GM19455 (cell line): ENCODE measurements around the gene STPG2.
"Not testable (repeated sequence)": the region's sequence is repeated elsewhere in the genome, so short reads cannot be mapped to it uniquely, and the experiment has no call there.

Source experiments
- ATAC-seq: cut with Tn5 transposase; IDR thresholded peaks from one replicate; pipeline ENCODE4 v1.9.1; 2021; ENCODE audit not compliant: unreplicated experiment

The STPG2 gene

GRCh38 chr4:97952763-97953162, 190.5 kb downstream of the STPG2 start:
- no peak for ATAC-seq

GRCh38 chr4:97950836-97951235, 192.4 kb downstream of the STPG2 start:
- ATAC-seq = no peak

- ATAC-seq = no peak
Observed at GRCh38 chr4:97942951-97943350, 200.3 kb downstream of the STPG2 start.

- ATAC-seq = no peak
Observed at GRCh38 chr4:97942137-97942536, 201.1 kb downstream of the STPG2 start.

GRCh38 chr4:97938141-97938540, 205.1 kb downstream of the STPG2 start:
- no peak for ATAC-seq

GRCh38 chr4:97924341-97924958, 218.8 kb downstream of the STPG2 start:
- no peak for ATAC-seq

GRCh38 chr4:97923096-97923495, 220.2 kb downstream of the STPG2 start:
- ATAC-seq = no peak

- ATAC-seq = no peak
Observed at GRCh38 chr4:97917115-97917514, 226.2 kb downstream of the STPG2 start.

GRCh38 chr4:97912156-97912555, 231.1 kb downstream of the STPG2 start:
- ATAC-seq = no peak

GRCh38 chr4:97911236-97911906, 231.9 kb downstream of the STPG2 start:
- ATAC-seq = no peak

- ATAC-seq = no peak
Observed at GRCh38 chr4:97910005-97910404, 233.3 kb downstream of the STPG2 start.

- ATAC-seq = not testable (repeated sequence)
Observed at GRCh38 chr4:97903436-97904189, 239.7 kb downstream of the STPG2 start.

- no peak for ATAC-seq
Observed at GRCh38 chr4:97900229-97900628, 243.0 kb downstream of the STPG2 start.

- no peak for ATAC-seq
Observed at GRCh38 chr4:97892592-97893266, 250.5 kb downstream of the STPG2 start.

- ATAC-seq = no peak
Observed at GRCh38 chr4:97879942-97880341, 263.3 kb downstream of the STPG2 start.

GRCh38 chr4:97868097-97868496, 275.2 kb downstream of the STPG2 start:
- no peak for ATAC-seq

GRCh38 chr4:97867557-97868091, 275.7 kb downstream of the STPG2 start:
- ATAC-seq = no peak

GRCh38 chr4:97866821-97867556, 276.3 kb downstream of the STPG2 start:
- ATAC-seq = no peak

- no peak for ATAC-seq
Observed at GRCh38 chr4:97851115-97851514, 292.2 kb downstream of the STPG2 start.

- no peak for ATAC-seq
Observed at GRCh38 chr4:97845758-97846157, 297.5 kb downstream of the STPG2 start.

- no peak for ATAC-seq
Observed at GRCh38 chr4:97841512-97841911, 301.8 kb downstream of the STPG2 start.
